Mesendoderm (in vitro differentiated cells): ENCODE results near the gene ARSG.
A peak's percentile ranks its signal among the peaks of the same experiment; 100 is the strongest.

Source experiments
- DNase-seq: peaks from one replicate; pipeline ENCODE4 v3.0.0; 2013
- H2AK5ac ChIP-seq: 2 replicates; pipeline ENCODE4 v1.6.1; 2013; ENCODE audit warnings: low read length, inconsistent platforms
- H2BK120ac ChIP-seq: 2 replicates; pipeline ENCODE4 v1.6.1; 2013; ENCODE audit warnings: low read depth, mild to moderate bottlenecking, low read length, moderate library complexity, mixed read lengths
- H2BK15ac ChIP-seq: replicated peaks from 2 replicates; pipeline ENCODE4 v1.6.1; 2013; ENCODE audit warnings: low read depth, mild to moderate bottlenecking, moderate library complexity
- H2BK5ac ChIP-seq: 2 replicates; pipeline ENCODE4 v1.6.1; 2013; ENCODE audit warnings: low read length, inconsistent platforms
- H3K18ac ChIP-seq: 2 replicates; pipeline ENCODE4 v1.6.1; 2013; ENCODE audit warnings: mild to moderate bottlenecking, low read length, mixed read lengths
- H3K23ac ChIP-seq: one replicate; pipeline ENCODE4 v1.6.1; 2013; ENCODE audit warnings: low read length
- H3K27ac ChIP-seq: 2 replicates; pipeline ENCODE4 v1.5.1; 2013; ENCODE audit warnings: low read depth, mild to moderate bottlenecking, inconsistent platforms, low read length, moderate library complexity
- H3K27me3 ChIP-seq: 2 replicates; pipeline ENCODE4 v1.6.1; 2013; ENCODE audit warnings: low read length, control low read depth, mild to moderate bottlenecking, inconsistent platforms; ENCODE audit not compliant: insufficient read depth, poor library complexity
- H3K36me3 ChIP-seq: 2 replicates; pipeline ENCODE4 v1.6.1; 2013; ENCODE audit warnings: low read length, inconsistent platforms; ENCODE audit not compliant: control insufficient read depth, insufficient read depth
- H3K4ac ChIP-seq: one replicate; pipeline ENCODE4 v1.6.1; 2013; ENCODE audit warnings: low read depth, mild to moderate bottlenecking, low read length, moderate library complexity
- H3K4me1 ChIP-seq: 2 replicates; pipeline ENCODE4 v1.6.1; 2013; ENCODE audit warnings: low read depth, low read length, inconsistent platforms; ENCODE audit not compliant: control insufficient read depth
- H3K4me2 ChIP-seq: 2 replicates; pipeline ENCODE4 v1.6.1; 2013; ENCODE audit warnings: low read length
- H3K4me3 ChIP-seq: 2 replicates; pipeline ENCODE4 v1.5.1; 2013; ENCODE audit warnings: mild to moderate bottlenecking, low read length
- H3K56ac ChIP-seq: one replicate; pipeline ENCODE4 v1.6.1; 2013; ENCODE audit warnings: low read length
- H3K79me1 ChIP-seq: 2 replicates; pipeline ENCODE4 v1.6.1; 2013; ENCODE audit warnings: low read length, inconsistent platforms
- H3K79me2 ChIP-seq: 2 replicates; pipeline ENCODE4 v1.6.1; 2013; ENCODE audit warnings: mild to moderate bottlenecking, low read length; ENCODE audit not compliant: control insufficient read depth, insufficient read depth
- H3K9ac ChIP-seq: 2 replicates; pipeline ENCODE4 v1.6.1; 2013; ENCODE audit warnings: low read length, inconsistent platforms
- H4K5ac ChIP-seq: one replicate; pipeline ENCODE4 v1.6.1; 2013; ENCODE audit warnings: low read length
- H4K8ac ChIP-seq: one replicate; pipeline ENCODE4 v1.6.1; 2013; ENCODE audit warnings: low read depth, mild to moderate bottlenecking, control low read depth, low read length, moderate library complexity
- WGBS: extraction: QIAGEN DNeasy Blood & Tissue Kit; methylation state at CpG from one replicate; pipeline ENCODE4 v1.1.7; 2013; ENCODE audit warnings: low lambda C conversion rate, missing lambda C conversion rate; ENCODE audit not compliant: insufficient coverage; ENCODE audit errors: extremely low coverage; 5-methylcytosine and 5-hydroxymethylcytosine counted together

Gene ARSG

DNA sequence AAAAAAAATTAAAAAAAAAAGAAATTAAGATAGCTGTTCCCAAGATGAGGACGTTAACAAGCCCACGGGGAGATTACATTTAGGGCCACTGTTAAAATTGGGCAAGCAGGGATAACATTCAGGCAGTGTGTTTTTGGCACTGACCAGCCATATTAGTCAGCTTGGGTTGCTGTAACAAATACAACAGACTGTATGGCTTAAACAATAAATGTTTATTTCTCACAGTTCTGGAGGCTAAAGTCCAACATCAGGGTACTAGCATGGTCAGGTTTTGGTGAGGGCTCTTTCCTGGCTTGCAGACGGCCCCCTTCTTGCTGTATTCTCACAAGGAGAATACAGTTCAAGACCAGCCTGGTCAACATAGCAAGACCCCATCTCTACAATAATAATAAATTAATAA, 31.3 kb downstream of the ARSG start:
- no peak overlapping the region for H3K9ac ChIP-seq
- no peak overlapping the region for H2AK5ac ChIP-seq
- no peaks in the 10 kb centered on the region for H3K36me3 ChIP-seq
- no peak overlapping the region for H3K4ac ChIP-seq
- H2BK15ac ChIP-seq, result no peak overlapping the region
- H4K8ac ChIP-seq, result no peak overlapping the region
- no peak overlapping the region for H3K18ac ChIP-seq
- H3K79me2 ChIP-seq, result no peaks in the 10 kb centered on the region
- no peak overlapping the region for H4K5ac ChIP-seq
- no peak overlapping the region for H2BK5ac ChIP-seq
- H3K23ac ChIP-seq, result no peak overlapping the region
- no peak for DNase-seq
- no peak overlapping the region for H2BK120ac ChIP-seq
- H3K27me3 ChIP-seq, result no peaks in the 10 kb centered on the region
- H3K56ac ChIP-seq, result no peak overlapping the region
- H3K27ac ChIP-seq, result no peak overlapping the region
- no peak overlapping the region for H3K4me3 ChIP-seq
- no peaks in the 10 kb centered on the region for H3K79me1 ChIP-seq
- no peak overlapping the region for H3K4me2 ChIP-seq
- no CpG with 5 or more reads among the region's 3 CpGs for WGBS
- H3K4me1 ChIP-seq, result peaks cover 4% of the 10 kb centered on the region

DNA sequence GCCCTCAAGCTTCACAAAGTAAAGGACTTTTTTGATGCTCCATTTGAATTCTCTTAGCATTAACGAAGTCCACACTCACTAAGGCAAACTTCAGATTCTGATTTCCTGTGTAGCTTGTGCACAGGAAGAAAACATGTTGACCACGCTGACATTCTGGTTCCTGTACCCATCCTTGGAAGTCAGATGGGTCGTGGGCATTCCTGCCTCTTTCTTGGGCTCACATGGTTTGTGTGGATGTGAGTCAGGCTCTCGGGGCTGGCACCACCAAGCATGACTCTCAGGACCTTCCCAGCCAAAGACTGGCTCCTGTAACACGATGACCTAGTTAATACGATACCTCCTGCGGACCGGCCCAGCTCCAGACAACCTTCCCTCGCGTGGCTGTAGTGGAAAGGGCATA, 32.8 kb downstream of the ARSG start:
- Histone ChIP-seq H3K79me1 (no peaks in the 10 kb centered on the region), H4K8ac (no peak overlapping the region), H3K9ac (no peak overlapping the region), H3K27me3 (no peaks in the 10 kb centered on the region), H2BK15ac (no peak overlapping the region), H3K4me2 (no peak overlapping the region), H3K4me1 (peaks cover 3% of the 10 kb centered on the region), H3K79me2 (no peaks in the 10 kb centered on the region), H3K27ac (no peak overlapping the region), H3K23ac (no peak overlapping the region), H2BK5ac (no peak overlapping the region), H3K4me3 (no peak overlapping the region), H3K36me3 (no peaks in the 10 kb centered on the region), H3K4ac (no peak overlapping the region), H4K5ac (no peak overlapping the region), H2AK5ac (no peak overlapping the region), H3K18ac (no peak overlapping the region), H3K56ac (no peak overlapping the region), H2BK120ac (no peak overlapping the region)
- WGBS, result no CpG with 5 or more reads among the region's 10 CpGs
- DNase-seq, result no peak

DNA sequence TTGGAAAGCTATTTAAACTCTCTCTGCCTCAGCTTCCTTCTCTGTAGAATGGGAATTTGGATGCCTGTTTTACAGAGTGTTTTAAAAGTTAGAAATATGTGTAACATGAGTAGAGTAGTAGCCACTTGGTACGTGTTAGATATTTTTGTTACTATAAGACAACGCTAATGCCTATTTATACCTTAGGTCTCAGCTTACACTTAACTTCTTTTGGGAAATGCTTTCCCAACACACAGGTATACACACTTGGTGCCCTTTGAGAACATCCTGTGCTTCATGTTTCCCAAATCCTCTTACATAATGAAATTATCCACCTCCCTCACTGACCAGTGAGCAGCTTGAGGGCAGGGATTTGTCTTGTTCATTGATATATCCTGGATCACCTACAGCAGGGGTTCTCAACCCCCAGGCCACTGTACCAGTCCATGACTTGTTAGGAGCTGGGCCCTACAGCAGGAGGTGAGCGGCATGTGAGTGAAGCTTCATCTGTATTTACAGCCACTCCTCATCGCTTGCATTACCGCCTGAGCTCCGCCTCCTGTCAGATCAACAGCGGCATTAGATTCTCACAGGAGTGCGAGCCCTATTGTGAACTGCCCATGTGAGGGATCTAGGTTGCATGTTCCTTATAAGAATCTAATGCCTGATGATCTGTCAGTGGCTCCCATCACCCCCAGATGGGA, 33.5 kb downstream of the ARSG start:
- no peaks in the 10 kb centered on the region for H3K27me3 ChIP-seq
- no peaks in the 10 kb centered on the region for H3K79me2 ChIP-seq
- H3K27ac ChIP-seq, result no peak overlapping the region
- peaks cover 1% of the 10 kb centered on the region for H3K4me1 ChIP-seq
- no CpG with 5 or more reads among the region's 8 CpGs for whole genome bisulfite sequencing
- H3K4me3 ChIP-seq, result no peak overlapping the region
- H3K4ac ChIP-seq, result no peak overlapping the region
- no peak overlapping the region for H2AK5ac ChIP-seq
- H3K36me3 ChIP-seq, result no peaks in the 10 kb centered on the region
- H3K56ac ChIP-seq, result no peak overlapping the region
- H2BK5ac ChIP-seq, result no peak overlapping the region
- no peaks in the 10 kb centered on the region for H3K79me1 ChIP-seq
- H3K23ac ChIP-seq, result no peak overlapping the region
- no peak overlapping the region for H3K9ac ChIP-seq
- DNase-seq, result no peak
- no peak overlapping the region for H3K18ac ChIP-seq
- no peak overlapping the region for H4K5ac ChIP-seq
- H2BK120ac ChIP-seq, result no peak overlapping the region
- no peak overlapping the region for H2BK15ac ChIP-seq
- H3K4me2 ChIP-seq, result no peak overlapping the region
- no peak overlapping the region for H4K8ac ChIP-seq

DNA sequence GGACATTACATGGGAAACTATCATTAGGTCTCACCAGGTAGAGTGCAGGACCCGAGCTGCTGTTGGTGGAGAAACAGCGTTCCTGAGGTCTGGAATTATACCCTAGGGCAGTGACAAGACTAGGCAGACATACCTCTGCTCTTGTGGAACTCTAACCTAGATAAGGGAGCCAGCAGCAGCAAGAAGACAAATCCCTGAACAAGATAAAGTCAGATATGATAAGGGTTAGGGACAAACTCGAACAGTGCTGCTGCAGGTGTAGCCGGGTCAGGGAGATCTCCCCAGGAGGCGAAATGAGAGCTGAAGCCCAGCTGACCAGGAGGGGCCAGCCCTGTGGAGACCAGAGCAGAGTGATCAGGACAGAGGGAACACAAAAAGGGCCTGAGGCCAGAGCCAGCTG, 34.7 kb downstream of the ARSG start:
- H3K79me1 ChIP-seq, result no peaks in the 10 kb centered on the region
- no peak overlapping the region for H4K8ac ChIP-seq
- H3K18ac ChIP-seq, result no peak overlapping the region
- H4K5ac ChIP-seq, result no peak overlapping the region
- no peaks in the 10 kb centered on the region for H3K79me2 ChIP-seq
- no peak overlapping the region for H3K23ac ChIP-seq
- H3K4me1 ChIP-seq, result peaks cover 1% of the 10 kb centered on the region
- no peak overlapping the region for H2BK5ac ChIP-seq
- H3K4ac ChIP-seq, result no peak overlapping the region
- no peak overlapping the region for H3K56ac ChIP-seq
- H3K4me3 ChIP-seq, result no peak overlapping the region
- no peak overlapping the region for H2BK120ac ChIP-seq
- no peak overlapping the region for H2BK15ac ChIP-seq
- no peaks in the 10 kb centered on the region for H3K27me3 ChIP-seq
- H2AK5ac ChIP-seq, result no peak overlapping the region
- H3K9ac ChIP-seq, result no peak overlapping the region
- no CpG with 5 or more reads among the region's 5 CpGs for WGBS
- peak; percentile 60 for DNase-seq
- H3K27ac ChIP-seq, result no peak overlapping the region
- H3K36me3 ChIP-seq, result no peaks in the 10 kb centered on the region
- no peak overlapping the region for H3K4me2 ChIP-seq

- Histone ChIP-seq H2AK5ac (no peak overlapping the region), H2BK5ac (no peak overlapping the region), H3K9ac (no peak overlapping the region), H4K8ac (no peak overlapping the region), H2BK120ac (no peak overlapping the region), H4K5ac (no peak overlapping the region), H3K56ac (no peak overlapping the region), H3K4me2 (no peak overlapping the region), H3K23ac (no peak overlapping the region), H3K79me2 (no peaks in the 10 kb centered on the region), H3K79me1 (no peaks in the 10 kb centered on the region), H3K36me3 (no peaks in the 10 kb centered on the region), H3K27ac (no peak overlapping the region), H2BK15ac (no peak overlapping the region), H3K4me1 (no peaks in the 10 kb centered on the region), H3K27me3 (no peaks in the 10 kb centered on the region), H3K4me3 (no peak overlapping the region), H3K18ac (no peak overlapping the region), H3K4ac (no peak overlapping the region)
- DNase-seq, result no peak
- no CpG with 5 or more reads among the region's 5 CpGs for WGBS
These were observed 35.4 kb downstream of the ARSG start for GRCh38 chr17:68326681-68327080.
